ENCODE results near the gene MUC4. TPM values are rescaled to one million over a fixed set of nuclear protein-coding genes. Genes with fewer than 3 reads are reported as not detected.
A peak's percentile ranks its signal among the peaks of the same experiment; 100 is the strongest.

MUC4 gene
- total and polyA plus RNA-seq, 4 donors, result 0.59 to 6.3 (median 2.0) TPM

DNA sequence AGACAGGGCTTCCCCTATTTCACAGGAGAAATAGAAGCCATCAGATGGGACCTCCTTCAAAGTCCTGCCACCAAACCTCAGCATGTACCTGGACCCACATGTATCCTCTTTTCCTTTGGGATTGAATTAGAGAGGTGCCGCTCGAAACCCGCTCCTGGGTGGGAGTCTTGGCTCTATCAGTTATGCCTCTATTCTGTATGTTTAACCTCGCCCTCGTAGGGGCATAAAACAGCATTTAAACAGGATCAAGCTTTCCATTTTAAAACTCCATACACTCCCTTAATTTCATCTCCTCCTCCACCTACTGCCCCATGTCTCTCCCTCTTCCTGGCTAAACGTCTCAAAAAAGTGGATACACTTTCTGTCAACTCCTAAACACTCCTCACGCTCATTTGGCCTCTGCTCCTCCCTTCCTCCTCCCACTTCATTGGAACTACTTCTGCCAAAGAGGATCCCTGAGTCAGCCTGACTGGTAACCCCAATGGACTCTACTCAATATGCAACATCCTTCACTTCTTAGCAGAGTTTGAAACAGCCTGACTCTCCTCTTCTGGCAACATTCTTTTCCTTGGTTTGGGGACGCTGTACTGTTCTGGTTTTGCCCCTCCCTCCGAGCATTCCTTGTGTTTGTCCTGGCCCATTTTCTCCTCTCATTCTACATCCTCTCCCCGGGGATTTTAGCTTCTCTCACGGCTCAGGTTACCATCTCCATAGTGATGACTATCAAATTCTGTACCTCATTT, 114.0 kb downstream of the MUC4 start:
- Histone ChIP-seq H3K27me3 (ENCODE audit: control insufficient read depth, insufficient read depth, low read length) (no peaks in the 10 kb centered on the region), H3K4me3 (ENCODE audit: low read depth, low read length) (no peak overlapping the region), H3K27ac (ENCODE audit: low read depth, low read length) (peak overlapping the region; percentile 25), H3K36me3 (ENCODE audit: control insufficient read depth, insufficient read depth, low read length) (peaks cover 54% of the 10 kb centered on the region), H3K9me3 (ENCODE audit: control insufficient read depth, insufficient read depth, low read length) (no peaks in the 10 kb centered on the region), H3K4me1 (ENCODE audit: control insufficient read depth, insufficient read depth, low read length) (no peaks in the 10 kb centered on the region)
- DNase-seq (ENCODE audit: low read depth in 4 of 6, low spot score in 6 of 6), result peak in 1 of 6 donors; percentile 79
- 54% methylated on average over 11 of the region's 11 CpGs for WGBS (ENCODE audit: insufficient coverage)

Small RNA genes within 50 kb of the gene (small RNA-seq; reads per million reads assigned to genes)
- gene MIR570 (ENCODE audit: low replicate concordance), result not detected

Other genes with a start within 250 kb of the MUC4 start
- gene APOD, start 228.0 kb downstream of the MUC4 start, total RNA-seq, result 100 to 1,000 TPM in 1 of 2 donors, 10 to 100 TPM in 1; 75.5 to 155 TPM
- gene APOD, start 228.0 kb downstream of the MUC4 start, polyA plus RNA-seq (ENCODE audit: insufficient read length in 2 of 2), result 100 to 1,000 TPM; 195 to 223 TPM
- 1 to 10 TPM; 2.6 to 2.9 TPM for gene MUC20, start 91.0 kb downstream of the MUC4 start, total RNA-seq
- 10 to 100 TPM; 12.9 to 28.3 TPM for gene MUC20, start 91.0 kb downstream of the MUC4 start, polyA plus RNA-seq (ENCODE audit: insufficient read length in 2 of 2)
- gene TNK2, start 96.6 kb upstream of the MUC4 start, total RNA-seq, result 10 to 100 TPM; 16.1 to 28.3 TPM
- gene TNK2, start 96.6 kb upstream of the MUC4 start, polyA plus RNA-seq (ENCODE audit: insufficient read length in 2 of 2), result 100 to 1,000 TPM; 228 to 229 TPM

All from spinal cord (tissue), 10 donors.